Smooth muscle cell (in vitro differentiated cells): ENCODE measurements around the gene ST8SIA5. TPM values are rescaled to one million over a fixed set of nuclear protein-coding genes. Genes with fewer than 3 reads are reported as not detected.

Source experiments
- DNase-seq: peaks from one replicate; lab custom pipeline; 2025; ENCODE audit not compliant: unreplicated experiment; lab: John Stamatoyannopoulos, UW
- H2AFZ ChIP-seq: fragments of 200-600 bp; sonication (generic); 2 replicates; pipeline ENCODE4 v1.6.0; 2016; ENCODE audit warnings: antibody characterized with exemption, low read depth, mild to moderate bottlenecking
- H3F3A ChIP-seq: fragments of 200-600 bp; sonication (generic); 2 replicates; pipeline ENCODE4 v1.6.0; 2017; ENCODE audit warnings: antibody characterized with exemption, low read depth
- H3K27ac ChIP-seq: fragments of 200-600 bp; sonication (generic); 2 replicates; pipeline ENCODE4 v1.5.1; 2016; ENCODE audit warnings: low read depth, mild to moderate bottlenecking
- H3K27me3 ChIP-seq: fragments of 200-600 bp; sonication (generic); 2 replicates; pipeline ENCODE4 v1.6.1; 2016; ENCODE audit warnings: low read depth, mild to moderate bottlenecking
- H3K36me3 ChIP-seq: fragments of 200-600 bp; sonication (generic); 2 replicates; pipeline ENCODE4 v1.5.1; 2016; ENCODE audit warnings: low read depth
- H3K4me1 ChIP-seq: fragments of 200-600 bp; sonication (generic); 2 replicates; pipeline ENCODE4 v1.5.1; 2016; ENCODE audit warnings: low read depth
- H3K4me2 ChIP-seq: fragments of 200-600 bp; sonication (generic); 2 replicates; pipeline ENCODE4 v1.6.0; 2016; ENCODE audit warnings: mild to moderate bottlenecking
- H3K4me3 ChIP-seq: fragments of 200-600 bp; sonication (generic); 2 replicates; pipeline ENCODE4 v1.5.1; 2016; ENCODE audit warnings: mild to moderate bottlenecking
- H3K79me2 ChIP-seq: fragments of 200-600 bp; sonication (generic); 2 replicates; pipeline ENCODE4 v1.6.0; 2016; ENCODE audit warnings: low read depth, mild to moderate bottlenecking
- H3K9ac ChIP-seq: fragments of 200-600 bp; sonication (generic); 2 replicates; pipeline ENCODE4 v1.6.0; 2016; ENCODE audit warnings: low read depth
- H3K9me3 ChIP-seq: fragments of 200-600 bp; sonication (generic); replicated peaks from 2 replicates; pipeline ENCODE4 v1.5.1; 2016; ENCODE audit warnings: low read depth
- H4K20me1 ChIP-seq: fragments of 200-600 bp; sonication (generic); 2 replicates; pipeline ENCODE4 v1.6.0; 2016; ENCODE audit warnings: low read depth
- CTCF ChIP-seq: fragments of 200-600 bp; sonication (generic); IDR thresholded peaks from 2 replicates; pipeline ENCODE4 v1.5.1; 2017; ENCODE audit warnings: borderline replicate concordance, mild to moderate bottlenecking, antibody characterized with exemption; ENCODE audit not compliant: insufficient read depth, poor library complexity, severe bottlenecking
- WGBS: methylation state at CpG from one replicate; pipeline ENCODE4 v1.1.7; 2016; ENCODE audit warnings: low lambda C conversion rate; 5-methylcytosine and 5-hydroxymethylcytosine counted together
- polyA plus RNA-seq: library from polyadenylated mRNA; unstranded; fragments of >200 nt; fragmentation: Nextera tagmentation; extraction: Ambion mirVana; gene quantifications from 2 replicates; pipeline ENCODE4 v1.2.1, GENCODE V29; 2016
- total RNA-seq: library from RNA; depleted of rRNA; stranded (reverse); fragments of >200 nt; gene quantifications from 2 replicates; pipeline ENCODE4 v1.2.3, GENCODE V29; 2014

The ST8SIA5 gene
- total and polyA plus RNA-seq, 2 experiments from 2014 or later = 0.22 TPM; not detected in 1

DNA sequence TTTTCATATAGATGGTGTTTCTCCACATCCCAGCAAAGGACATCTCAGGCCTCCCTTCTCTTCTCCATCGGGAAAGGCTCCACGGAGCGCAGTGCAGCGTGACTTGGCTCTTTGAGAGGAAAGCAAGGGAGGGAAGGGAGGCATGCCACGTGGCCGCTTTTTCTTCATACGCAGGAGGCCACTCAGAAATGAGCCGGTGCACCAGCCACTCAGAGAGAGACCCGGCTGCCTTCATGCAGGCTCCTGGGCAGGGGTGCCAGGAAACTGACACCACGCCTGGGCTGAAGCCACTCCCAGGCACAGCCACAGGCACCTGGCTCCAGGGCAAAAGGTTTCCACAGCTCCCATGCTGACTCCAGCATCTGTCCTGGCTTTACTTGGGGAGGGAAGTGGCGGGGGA is 88.7 kb downstream of the ST8SIA5 start:
- no peaks in the 10 kb centered on the region for H4K20me1 ChIP-seq
- WGBS = 87% methylated on average over 11 of the region's 11 CpGs
- H3K36me3 ChIP-seq = no peaks in the 10 kb centered on the region
- no peak for DNase-seq
- H3K9ac ChIP-seq = no peak overlapping the region
- H3K4me1 ChIP-seq = peaks cover 11% of the 10 kb centered on the region
- H3K4me3 ChIP-seq = no peak overlapping the region
- H3K79me2 ChIP-seq = no peaks in the 10 kb centered on the region
- H3F3A ChIP-seq = no peaks in the 10 kb centered on the region
- H3K27me3 ChIP-seq = no peaks in the 10 kb centered on the region
- TF ChIP-seq CTCF = no peak
- no peak overlapping the region for H3K4me2 ChIP-seq
- H3K27ac ChIP-seq = no peak overlapping the region
- H2AFZ ChIP-seq = no peak overlapping the region
- no peaks in the 10 kb centered on the region for H3K9me3 ChIP-seq

DNA sequence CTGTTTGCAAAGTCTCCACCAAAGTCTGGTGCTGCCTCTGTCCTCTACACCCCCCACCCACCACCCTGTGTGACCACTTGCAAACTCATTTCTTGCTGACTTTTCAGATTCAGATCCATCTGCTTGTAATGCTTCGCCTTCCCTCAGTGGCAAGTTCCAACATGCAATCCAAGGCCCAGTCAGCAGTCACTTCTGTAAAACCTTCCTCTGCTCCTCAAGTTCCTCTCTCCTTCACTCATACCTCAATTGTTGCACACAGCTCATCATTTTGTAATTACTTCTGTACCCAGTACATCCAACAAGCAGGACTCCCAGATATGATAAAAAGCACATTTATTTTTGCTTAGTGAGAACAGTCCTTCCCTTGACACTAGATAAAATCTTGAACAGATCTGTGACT is 93.3 kb downstream of the ST8SIA5 start:
- no peak for DNase-seq
- no peak overlapping the region for H3K9ac ChIP-seq
- H3K79me2 ChIP-seq = no peaks in the 10 kb centered on the region
- no peaks in the 10 kb centered on the region for H4K20me1 ChIP-seq
- H3K36me3 ChIP-seq = no peaks in the 10 kb centered on the region
- H3K4me2 ChIP-seq = no peak overlapping the region
- no peaks in the 10 kb centered on the region for H3F3A ChIP-seq
- no peak overlapping the region for H2AFZ ChIP-seq
- TF ChIP-seq CTCF = no peak
- no peaks in the 10 kb centered on the region for H3K4me1 ChIP-seq
- H3K9me3 ChIP-seq = no peaks in the 10 kb centered on the region
- 70% methylated on average over 1 of the region's 1 CpG for WGBS
- H3K4me3 ChIP-seq = no peak overlapping the region
- H3K27ac ChIP-seq = no peak overlapping the region
- no peaks in the 10 kb centered on the region for H3K27me3 ChIP-seq

- Histone ChIP-seq H3K4me1 (no peaks in the 10 kb centered on the region), H3K9me3 (no peaks in the 10 kb centered on the region), H3K79me2 (no peaks in the 10 kb centered on the region), H3K9ac (no peak overlapping the region), H3K27ac (no peak overlapping the region), H3F3A (no peaks in the 10 kb centered on the region), H3K27me3 (no peaks in the 10 kb centered on the region), H3K36me3 (no peaks in the 10 kb centered on the region), H4K20me1 (no peaks in the 10 kb centered on the region), H3K4me2 (no peak overlapping the region), H2AFZ (no peak overlapping the region), H3K4me3 (no peak overlapping the region)
- 76% methylated on average over 9 of the region's 9 CpGs for WGBS
- no peak for TF ChIP-seq CTCF
- DNase-seq = no peak
Observed at GRCh38 chr18:46660957-46661749, 95.7 kb downstream of the ST8SIA5 start.

GRCh38 chr18:46659484-46659883 is 97.4 kb downstream of the ST8SIA5 start:
- H3K36me3 ChIP-seq = no peaks in the 10 kb centered on the region
- no peak for TF ChIP-seq CTCF

More at GRCh38 chr18:46659484-46659883, 97.4 kb downstream of the ST8SIA5 start:
- Histone ChIP-seq H3K27me3 (no peaks in the 10 kb centered on the region), H3K9ac (no peak overlapping the region), H3F3A (no peaks in the 10 kb centered on the region), H3K4me3 (no peak overlapping the region), H2AFZ (no peak overlapping the region), H3K9me3 (no peaks in the 10 kb centered on the region), H3K4me1 (no peaks in the 10 kb centered on the region), H3K27ac (no peak overlapping the region), H3K79me2 (no peaks in the 10 kb centered on the region), H4K20me1 (no peaks in the 10 kb centered on the region), H3K4me2 (no peak overlapping the region)
- 91% methylated on average over 3 of the region's 3 CpGs for WGBS
- DNase-seq = no peak
